Stimulated activated CD4-positive, alpha-beta T cell treated with anti-CD3 and anti-CD28 coated beads, Interleukin-4, amount 100 ng/mL, for 4 hours (primary cell): Measurements from ENCODE around the gene PLAAT1.

ENCODE experiments used
- DNase-seq, 2 experiments: peaks; one replicate each; pipeline ENCODE4 v3.0.0-alpha.2; 2020

The PLAAT1 gene

DNA sequence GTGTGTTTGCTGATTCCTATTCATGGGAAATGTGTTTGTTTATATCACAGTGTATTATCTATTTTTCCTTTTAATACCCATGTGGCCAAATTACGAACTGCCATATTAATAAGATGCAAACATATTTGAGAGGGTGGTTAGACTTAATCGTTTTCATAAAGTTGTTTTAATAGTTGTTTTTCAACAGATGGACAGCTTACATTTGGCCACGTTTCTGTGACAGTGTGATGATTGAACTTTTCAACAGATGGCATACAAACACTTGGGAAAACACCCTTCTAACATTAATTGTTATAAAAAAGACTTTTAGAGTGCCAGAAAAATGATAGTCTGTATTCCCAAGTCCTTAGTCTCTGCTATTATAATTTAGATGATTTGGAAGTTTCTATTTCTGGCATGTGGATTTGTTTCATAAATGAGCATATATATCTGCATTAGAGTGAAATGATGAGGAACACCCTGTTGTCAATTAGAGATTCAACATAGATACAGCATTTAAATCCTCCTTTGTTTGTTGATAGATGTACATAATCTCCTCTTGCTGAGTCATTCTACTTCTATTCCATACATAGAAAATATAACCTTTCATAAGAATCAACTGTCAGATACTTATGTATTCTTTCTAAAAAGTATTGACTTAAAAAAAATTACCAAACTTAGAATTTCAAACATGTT lies 13.1 kb downstream of the PLAAT1 start:
- no peak for DNase-seq

DNA sequence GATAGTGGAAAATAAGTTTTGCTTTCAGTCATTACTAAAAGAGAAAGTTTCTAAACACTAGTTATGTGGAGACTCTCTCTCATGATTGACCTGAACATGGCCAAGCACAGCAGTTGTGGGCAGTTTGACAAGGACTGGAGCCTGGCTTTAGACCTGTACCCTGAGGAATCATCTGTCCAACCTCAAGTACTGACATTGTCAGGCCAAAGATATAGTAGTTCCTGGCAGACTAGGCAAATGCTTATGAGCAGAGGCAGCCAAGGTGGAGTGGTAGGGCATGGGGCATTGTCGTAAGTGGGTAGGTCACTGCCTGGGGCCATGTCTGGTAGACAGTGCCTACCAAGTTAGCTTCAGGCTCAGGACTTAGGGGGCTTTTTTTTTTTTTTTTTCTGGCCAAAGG lies 20.9 kb downstream of the PLAAT1 start:
- no peak for DNase-seq

DNA sequence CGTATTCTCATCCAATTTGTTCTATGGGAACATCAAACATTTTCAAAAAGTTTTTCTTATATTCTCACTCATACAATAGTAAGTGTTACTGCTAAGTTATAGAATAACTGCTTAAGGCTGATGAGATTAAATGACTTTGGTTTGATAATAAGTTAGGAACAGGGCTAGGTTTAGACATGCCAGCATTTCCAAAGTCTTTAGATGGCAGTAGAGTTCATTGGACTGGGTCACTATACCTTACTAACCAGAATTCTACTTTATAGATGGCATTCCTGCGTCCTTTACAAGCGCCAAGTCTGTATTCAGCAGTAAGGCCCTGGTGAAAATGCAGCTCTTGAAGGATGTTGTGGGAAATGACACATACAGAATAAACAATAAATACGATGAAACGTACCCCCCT lies 21.7 kb downstream of the PLAAT1 start:
- DNase-seq: no peak

DNA sequence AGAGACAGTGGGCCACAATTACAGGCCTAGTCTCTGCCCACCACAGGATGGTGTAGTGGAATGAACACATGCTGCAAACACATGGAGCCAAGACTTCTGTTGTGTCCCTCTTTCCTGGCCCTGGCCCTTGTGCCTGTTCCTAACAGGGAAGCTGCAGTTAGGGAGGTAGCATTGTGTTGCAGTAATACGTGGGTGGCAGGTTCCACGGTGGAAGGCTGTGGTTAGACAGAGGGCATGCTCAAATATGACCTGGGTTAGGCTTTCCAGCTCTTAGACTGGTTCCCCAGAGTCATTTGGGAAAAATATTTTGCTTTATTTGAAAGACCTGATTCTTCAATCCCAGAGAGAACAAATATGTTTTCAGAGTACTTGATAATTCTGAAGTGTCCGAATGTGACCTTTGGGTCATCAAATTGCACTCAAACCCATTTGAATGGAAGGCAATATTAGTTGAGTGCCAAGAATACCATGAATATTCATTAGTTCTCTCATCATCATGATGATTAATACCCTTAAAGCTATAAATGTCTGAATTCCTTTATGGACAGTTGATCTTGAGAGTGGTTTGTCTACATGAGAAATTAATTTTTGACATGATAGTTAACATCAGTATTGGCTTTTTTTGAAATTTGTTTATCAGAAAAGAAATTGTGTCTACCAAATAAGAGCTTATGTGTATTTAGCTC lies 28.5 kb downstream of the PLAAT1 start:
- no peak for DNase-seq

DNA sequence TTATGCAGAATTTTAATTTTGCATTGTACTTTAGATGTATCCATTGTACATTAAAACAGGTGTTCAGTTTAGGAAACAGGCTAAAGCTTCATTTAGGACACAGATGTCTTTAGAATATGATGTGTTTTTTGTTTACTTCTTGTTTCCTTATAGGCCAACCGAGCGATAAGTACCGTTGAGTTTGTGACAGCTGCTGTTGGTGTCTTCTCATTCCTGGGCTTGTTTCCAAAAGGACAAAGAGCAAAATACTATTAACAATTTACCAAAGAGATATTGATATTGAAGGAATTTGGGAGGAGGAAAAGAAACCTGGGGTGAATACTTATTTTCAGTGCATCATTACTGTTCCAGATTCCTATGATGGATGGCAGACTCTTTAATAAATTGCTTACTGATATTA lies 29.4 kb downstream of the PLAAT1 start:
- DNase-seq: no peak

DNA sequence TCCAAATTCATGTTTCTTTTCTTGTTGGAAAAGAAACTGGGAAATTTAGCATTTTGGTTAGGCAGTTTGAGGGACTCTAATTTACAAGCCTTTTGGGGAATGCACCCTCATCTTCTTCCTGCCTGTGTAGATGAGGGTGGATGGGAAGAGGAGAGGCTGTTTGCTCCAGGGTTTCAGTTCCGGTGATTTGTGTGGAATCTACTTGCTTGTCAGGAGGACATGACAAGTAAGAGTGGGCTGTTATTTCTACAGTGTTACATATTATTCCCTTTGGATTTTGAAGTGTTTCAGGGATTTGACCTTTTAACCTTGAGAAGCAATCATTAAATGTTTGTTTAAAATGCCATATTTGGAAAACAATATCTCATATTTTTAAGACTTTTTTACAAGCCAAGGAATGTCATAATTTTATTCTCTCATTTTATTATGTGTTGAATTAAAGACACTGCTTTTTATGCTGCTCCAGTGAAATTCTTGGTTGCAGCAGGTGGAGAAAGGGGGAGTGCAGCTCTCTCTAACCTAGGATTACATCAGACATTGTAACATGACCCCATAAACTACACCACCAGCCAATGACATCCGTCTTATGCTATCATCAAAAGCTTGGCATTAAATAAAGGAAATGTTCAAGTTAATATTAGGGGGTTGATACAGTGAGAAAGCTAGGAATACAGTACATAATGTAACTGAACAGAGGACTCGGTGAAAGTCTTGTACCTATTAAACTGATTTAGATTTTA lies 30.2 kb downstream of the PLAAT1 start:
- DNase-seq: no peak

DNA sequence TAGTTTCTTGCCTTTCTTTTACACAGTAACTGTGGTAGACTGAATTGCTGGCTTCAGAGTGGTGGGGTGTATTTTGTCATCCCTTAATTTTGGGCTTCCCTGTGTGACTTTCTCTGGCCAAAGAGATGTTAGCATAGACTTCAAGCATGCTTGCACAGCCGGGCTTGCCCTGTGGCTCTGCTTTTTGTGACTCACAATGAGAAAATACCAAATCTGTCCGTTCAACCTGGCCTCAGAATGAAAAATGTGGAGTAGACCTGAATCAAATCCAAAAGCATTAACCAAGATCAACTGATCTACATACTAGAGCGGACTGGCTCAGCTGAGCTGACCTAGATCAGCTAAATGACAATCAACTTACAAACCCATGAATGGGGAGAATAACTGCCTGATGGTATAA lies 51.4 kb downstream of the PLAAT1 start:
- no peak for DNase-seq

DNA sequence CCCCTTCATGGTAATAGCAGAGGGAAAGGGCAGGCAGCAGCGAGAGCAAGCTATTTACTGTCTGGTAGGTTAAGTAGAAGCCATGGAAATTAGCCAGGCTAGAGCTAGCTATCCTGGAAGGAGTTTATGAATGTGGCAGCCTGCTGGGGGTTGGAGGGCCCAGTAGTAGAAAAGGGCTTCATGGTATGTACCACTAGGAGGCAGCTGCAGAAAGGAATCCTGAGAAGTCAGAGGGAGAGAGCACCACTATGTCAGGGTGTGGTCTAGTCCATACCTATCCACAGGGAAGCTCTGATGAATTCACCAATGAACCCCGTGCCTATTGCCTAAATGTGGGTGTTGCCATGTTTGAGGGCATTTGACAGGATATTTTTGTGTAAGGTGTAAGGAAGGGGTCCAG lies 55.0 kb downstream of the PLAAT1 start:
- no peak for DNase-seq

DNA sequence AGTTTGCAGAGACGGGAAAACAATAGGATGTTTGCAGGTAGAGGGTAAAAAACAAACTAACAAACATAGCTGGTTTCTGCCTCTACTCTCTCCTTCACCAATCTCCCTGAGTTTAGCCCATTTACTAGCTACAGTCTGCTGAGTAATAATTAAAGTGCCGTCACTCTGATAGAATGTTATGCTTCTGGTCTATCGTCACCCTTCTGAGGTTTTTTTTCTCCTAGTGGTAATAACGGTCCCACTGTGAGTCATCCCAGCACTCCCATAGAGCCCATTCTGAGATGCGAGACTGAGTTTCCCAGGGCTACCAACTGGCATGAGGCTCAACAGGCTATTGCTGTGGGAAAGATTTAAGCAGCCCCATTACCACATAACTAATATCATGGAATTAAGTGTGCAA lies 56.4 kb downstream of the PLAAT1 start:
- no peak for DNase-seq

DNA sequence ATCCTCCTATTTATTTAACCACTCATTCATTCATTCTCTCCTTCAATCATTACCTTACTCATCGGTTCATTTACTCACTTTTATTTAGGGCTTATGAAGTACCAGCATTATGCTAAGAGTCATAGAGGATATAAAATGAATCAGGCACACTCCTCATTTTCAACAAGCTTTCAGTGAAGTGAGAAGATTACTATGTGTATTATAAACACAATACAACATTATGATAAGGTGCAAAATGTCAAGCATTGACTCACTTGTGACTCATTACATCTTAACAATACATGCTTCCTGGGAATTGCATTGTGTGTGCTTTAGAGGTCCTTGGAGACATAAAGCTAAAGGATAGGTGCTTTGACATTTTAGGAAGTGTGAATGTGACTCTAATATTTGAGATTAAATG lies 60.4 kb downstream of the PLAAT1 start:
- DNase-seq: no peak

DNA sequence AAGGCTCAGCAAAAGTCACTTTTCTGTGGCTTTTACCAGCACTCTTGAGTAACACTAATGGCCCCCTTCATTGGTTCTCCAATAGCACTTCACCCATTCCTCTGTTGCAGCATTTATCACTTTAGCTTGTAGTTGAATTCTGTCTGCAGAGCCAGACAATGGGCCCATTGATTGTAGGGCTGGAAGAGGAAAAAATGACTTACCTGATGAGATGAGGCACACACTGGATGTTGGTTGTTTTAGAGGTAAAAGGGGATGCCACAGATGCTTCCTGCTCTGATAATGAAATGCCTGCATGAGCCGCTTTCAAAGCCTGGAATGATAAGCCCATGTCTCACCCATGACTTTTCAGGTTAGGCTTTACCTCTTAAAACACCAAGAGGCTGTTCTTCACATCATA lies 64.3 kb downstream of the PLAAT1 start:
- DNase-seq: no peak

DNA sequence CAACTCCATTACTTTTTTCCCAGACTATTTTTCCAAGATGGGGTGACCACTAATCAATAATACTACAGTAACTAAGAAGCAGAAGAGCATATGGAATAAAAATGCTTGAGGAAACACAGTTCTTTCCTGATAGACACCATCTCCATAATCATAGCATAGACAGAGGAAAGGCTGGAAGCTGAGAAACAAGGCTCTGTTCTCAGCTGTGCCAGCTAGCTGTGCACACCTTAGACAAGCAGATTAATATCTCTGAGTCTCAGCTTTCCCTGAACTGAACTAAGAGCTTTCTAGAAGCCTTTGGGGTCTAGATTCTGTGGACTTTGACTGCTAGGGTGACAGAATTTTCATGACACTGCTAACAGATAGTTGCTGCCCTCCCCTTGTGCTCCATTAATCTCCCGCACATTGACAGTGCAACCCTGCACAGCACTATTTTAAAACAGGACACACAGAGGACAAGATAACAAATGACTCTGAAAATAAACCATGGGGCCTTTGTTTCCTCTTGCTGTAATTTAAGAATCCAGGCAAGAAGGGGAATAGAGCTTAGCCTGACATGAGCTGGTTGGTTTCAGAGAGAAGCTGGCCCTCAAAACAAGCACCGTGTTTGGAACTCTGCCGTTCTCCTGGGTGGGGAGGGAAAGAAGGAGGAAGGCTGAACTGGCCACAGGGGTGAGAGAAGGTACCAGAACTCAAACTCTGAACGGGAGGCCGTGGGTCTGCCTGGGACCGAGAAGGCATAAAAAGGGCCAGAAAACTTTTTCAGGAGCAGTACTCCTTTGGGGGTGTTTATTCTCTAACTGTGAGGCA lies 70.1 kb downstream of the PLAAT1 start:
- DNase-seq: no peak

DNA sequence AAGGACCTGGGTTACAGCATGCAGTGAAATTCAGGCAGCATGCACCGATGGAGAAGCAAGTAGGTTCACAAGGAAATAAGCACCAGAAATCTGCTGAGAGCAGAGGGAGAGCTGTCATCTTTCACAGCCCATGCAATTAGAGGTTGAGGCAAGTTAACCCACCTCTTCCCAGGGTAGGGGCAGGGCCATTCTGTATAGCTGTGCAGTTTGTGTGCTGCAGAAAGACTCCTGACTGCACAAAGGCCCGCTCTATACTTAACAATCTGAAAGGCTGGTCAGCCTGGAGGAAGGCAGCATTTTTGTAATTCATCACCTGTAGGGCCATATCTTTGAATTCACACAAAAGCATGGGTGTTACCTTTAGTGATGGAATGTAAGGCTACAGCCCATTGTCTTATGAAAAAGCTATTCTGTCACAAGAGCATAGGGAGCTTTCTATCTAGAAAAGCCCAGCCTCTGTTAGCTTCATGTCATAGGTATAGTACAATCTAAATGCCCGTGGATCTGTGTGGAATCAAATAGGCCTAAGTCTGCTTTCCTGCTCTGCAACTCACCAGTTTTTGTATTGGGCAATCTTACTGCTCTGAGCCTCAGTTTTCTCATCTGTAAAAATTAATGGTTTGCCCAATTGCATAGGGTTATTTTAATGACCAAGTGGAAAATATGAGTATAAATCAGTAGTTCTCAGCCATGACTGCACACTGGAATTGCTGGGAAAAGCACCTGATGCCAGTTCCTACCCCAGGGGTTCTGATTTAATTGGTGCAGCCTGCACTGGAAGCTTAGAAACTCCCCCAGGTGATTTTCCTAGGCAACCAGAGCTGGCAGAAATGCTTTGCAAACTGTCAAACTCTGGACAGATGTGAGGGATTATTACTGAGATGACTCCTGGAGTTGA lies 72.3 kb downstream of the PLAAT1 start:
- no peak for DNase-seq

DNA sequence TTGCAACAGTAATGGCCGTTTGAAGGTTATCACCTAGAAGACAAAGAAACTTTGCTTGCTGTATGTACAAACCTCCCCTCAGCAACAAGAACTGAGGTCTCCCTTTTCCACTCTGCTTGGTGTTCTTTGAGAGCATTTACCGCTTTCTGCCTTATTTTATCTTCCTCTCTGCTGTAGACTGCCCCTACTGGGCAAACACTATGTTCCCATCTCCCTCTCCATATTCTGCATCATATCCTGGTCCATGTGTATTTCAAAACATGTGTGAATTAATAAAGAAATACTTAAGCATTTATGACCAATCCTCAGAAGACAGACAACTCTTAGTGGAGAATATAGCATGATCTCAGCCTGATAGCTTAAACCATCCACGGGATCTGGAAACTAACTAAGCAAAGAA lies 73.1 kb downstream of the PLAAT1 start:
- no peak for DNase-seq

DNA sequence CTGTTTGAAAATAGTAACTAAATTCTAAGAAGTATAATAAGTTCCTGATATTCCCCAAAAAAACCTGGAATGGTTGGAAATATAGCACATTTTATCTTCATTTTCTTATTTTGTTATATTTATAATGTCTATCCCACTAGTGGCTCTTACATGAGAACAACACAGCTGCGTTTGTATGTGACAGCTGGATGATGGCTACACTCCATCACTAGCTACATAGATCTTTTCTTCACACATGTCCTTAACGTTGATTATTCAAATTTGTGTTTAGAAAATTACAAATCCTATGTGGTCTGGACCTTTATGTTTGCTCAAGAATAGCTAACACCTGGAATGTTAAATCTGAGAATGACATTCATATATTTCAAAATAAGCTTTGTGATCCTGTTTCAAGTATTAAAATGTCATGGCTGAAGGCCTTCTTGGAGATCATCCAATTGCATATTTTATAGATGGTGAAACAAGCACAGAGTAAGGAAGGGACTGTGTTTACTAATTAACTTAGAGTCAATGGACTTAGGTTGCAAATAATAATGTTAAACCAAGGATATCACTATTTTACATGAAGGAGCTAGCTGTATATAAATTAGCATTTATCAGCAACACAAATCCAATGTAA lies 76.8 kb downstream of the PLAAT1 start:
- DNase-seq: no peak
